A549 (cell line): ENCODE measurements around the gene PDYN.

Experiments
- BCL3 ChIP-seq: fragments of >200 bp; sonication (Bioruptor Twin); formaldehyde crosslinking; IDR thresholded peaks from 3 replicates; pipeline ENCODE4 v1.6.1; 2016
- CTCF ChIP-seq: fragments of >200 bp; sonication (Bioruptor Twin); formaldehyde crosslinking; IDR thresholded peaks from 3 replicates; pipeline ENCODE4 v1.5.1; 2016
- ELK1 ChIP-seq: fragments of 150-350 bp; IDR thresholded peaks from 2 replicates; pipeline ENCODE4 v1.6.1; 2014; ENCODE audit warnings: low read depth, mild to moderate bottlenecking, low read length
- HMGXB4 ChIP-seq: fragments of 250-450 bp; sonication (Bioruptor Pico); IDR thresholded peaks from 2 replicates; pipeline ENCODE4 v1.5.0; 2021; ENCODE audit warnings: mild to moderate bottlenecking, moderate library complexity, borderline replicate concordance
- JUN ChIP-seq, 2 experiments: fragments of >200 bp; sonication (Bioruptor Twin); formaldehyde crosslinking; IDR thresholded peaks; 2 replicates in 1 of 2; 3 replicates in 1 of 2; pipeline ENCODE4 v1.6.1; 2016 to 2017
- MYC ChIP-seq: IDR thresholded peaks from 2 replicates; pipeline ENCODE4 v1.6.1; 2012; ENCODE audit warnings: mild to moderate bottlenecking, inconsistent platforms, low read length, improper control_type of control experiment, borderline replicate concordance
- RAD21 ChIP-seq, 2 experiments: fragments of >200 bp in 1 of 2; sonication (Bioruptor Twin) in 1 of 2; formaldehyde crosslinking in 1 of 2; IDR thresholded peaks in 1 of 2; conservative IDR thresholded peaks in 1 of 2; 2 replicates in 1 of 2; 3 replicates in 1 of 2; pipeline ENCODE4 v1.6.1; 2012 to 2018; ENCODE audit warnings: inconsistent platforms in 1 of 2
- RCOR1 ChIP-seq: fragments of 150-350 bp; IDR thresholded peaks from 2 replicates; pipeline ENCODE4 v1.6.1; 2014; ENCODE audit warnings: antibody characterized with exemption, low read length, low read depth
- REST ChIP-seq: fragments of 200-600 bp; sonication (generic); IDR thresholded peaks from 2 replicates; pipeline ENCODE4 v1.6.1; 2016; ENCODE audit warnings: antibody characterized with exemption, mild to moderate bottlenecking, moderate library complexity
- RFX5 ChIP-seq: fragments of 450-650 bp; IDR thresholded peaks from 2 replicates; pipeline ENCODE4 v1.7.1; 2014; ENCODE audit warnings: antibody characterized with exemption, mild to moderate bottlenecking, moderate library complexity
- SREBF2 ChIP-seq: fragments of 450-650 bp; IDR thresholded peaks from 2 replicates; pipeline ENCODE4 v1.6.1; 2014; ENCODE audit warnings: mild to moderate bottlenecking, moderate library complexity
- ZSCAN20 ChIP-seq: fragments of 250-450 bp; sonication (Bioruptor Pico); IDR thresholded peaks from 2 replicates; pipeline ENCODE4 v1.8.0; 2022; ENCODE audit warnings: mild to moderate bottlenecking, moderate library complexity

- TF ChIP-seq ZSCAN20 (CRISPR knock-in tag) (no peak), CTCF (no peak), SREBF2 (no peak), RFX5 (no peak), RAD21 (conservative IDR thresholded peaks at IDR 0.05 in 1 of 2, IDR thresholded peaks at IDR 0.05 in 1 of 2) (no peak), ELK1 (no peak), RCOR1 (no peak), HMGXB4 (CRISPR knock-in tag) (no peak), BCL3 (no peak), MYC (no peak), REST (no peak), JUN (IDR thresholded peaks at IDR 0.05) (no peak)
These were observed 20.0 kb downstream of the PDYN start for GRCh38 chr20:1973601-1974440.
